GM12878 (cell line): ENCODE measurements around the gene GYS2. TPM values are rescaled to one million over a fixed set of nuclear protein-coding genes. Genes with fewer than 3 reads are reported as not detected.

ENCODE experiments used
- ATAC-seq: fragments of 200-7000 bp; cut with Tn5 transposase; 3 replicates; pipeline ENCODE4 v1.9.1; 2020; ENCODE audit warnings: mild to moderate bottlenecking, moderate library complexity
- BruUV-seq: library from RNA; stranded (reverse); fragments of 400-500 nt; replicated peaks from 2 replicates; lab custom pipeline; 2021; lab: Mats Ljungman, UMichigan
- CTCF ChIA-PET: fragments of 300-600 bp; sonication (Branson Sonifier 250); formaldehyde crosslinking; extraction: SDS; loops from one replicate; lab custom pipeline; 2021; ENCODE audit warnings: inconsistent platforms; lab: Yijun Ruan, JAX
- POLR2A ChIA-PET: fragments of 350-600 bp; formaldehyde crosslinking; extraction: SDS; loops from one replicate; lab custom pipeline; 2021; ENCODE audit warnings: inconsistent platforms; lab: Charles Lee
- RAD21 ChIA-PET: fragments of 300-600 bp; sonication (Branson Sonifier 250); formaldehyde crosslinking; loops from one replicate; lab custom pipeline; 2023; ENCODE audit warnings: antibody characterized with exemption; ENCODE audit not compliant: unreplicated experiment; lab: Charles Lee
- SMC1A ChIA-PET: fragments of 300-600 bp; sonication (Branson Sonifier 250); formaldehyde crosslinking; loops from one replicate; lab custom pipeline; 2023; ENCODE audit not compliant: unreplicated experiment, uncharacterized antibody; lab: Charles Lee
- DNase-seq: peaks from one replicate; pipeline ENCODE4 v3.0.0-alpha.2; 2011; ENCODE audit warnings: low read depth, low spot score
- FAIRE-seq: peaks from 3 replicates; lab custom pipeline; 2011; peaks lifted over from hg19 to GRCh38; lab: Jason Lieb, UNC
- H2AFZ ChIP-seq: 2 replicates; pipeline ENCODE4 v1.6.0; 2011; ENCODE audit warnings: low read depth, low read length, control low read depth; ENCODE audit not compliant: control insufficient read depth
- H3K27ac ChIP-seq: 2 replicates; pipeline ENCODE4 v1.5.1; 2011; ENCODE audit warnings: control low read depth; ENCODE audit not compliant: control insufficient read depth, insufficient read depth
- H3K27me3 ChIP-seq, 2 experiments: replicated peaks in 1 of 2; 2 replicates each; pipeline versions ENCODE4 v1.6.0 to v1.6.1; 2011; ENCODE audit warnings: low read length in 1 of 2; ENCODE audit not compliant: control insufficient read depth in 2 of 2, insufficient read depth in 2 of 2
- H3K36me3 ChIP-seq, 2 experiments: 2 replicates each; pipeline ENCODE4 v1.5.1; 2011; ENCODE audit warnings: low read length in 1 of 2; ENCODE audit not compliant: control insufficient read depth in 2 of 2, insufficient read depth in 2 of 2
- H3K4me1 ChIP-seq: 2 replicates; pipeline ENCODE4 v1.6.1; 2011; ENCODE audit warnings: mild to moderate bottlenecking, low read length, moderate library complexity, mixed read lengths; ENCODE audit not compliant: control insufficient read depth, insufficient read depth
- H3K4me2 ChIP-seq: 2 replicates; pipeline ENCODE4 v1.6.0; 2011; ENCODE audit warnings: control low read depth; ENCODE audit not compliant: control insufficient read depth, insufficient read depth
- H3K4me3 ChIP-seq: fragments of 200-600 bp; sonication (generic); 2 replicates; pipeline ENCODE4 v1.5.1; 2016
- H3K79me2 ChIP-seq: 2 replicates; pipeline ENCODE4 v1.6.0; 2011; ENCODE audit warnings: low read length; ENCODE audit not compliant: control insufficient read depth, insufficient read depth
- H3K9ac ChIP-seq: 2 replicates; pipeline ENCODE4 v1.8.0; 2011; ENCODE audit warnings: low read length, control low read depth, mixed read lengths; ENCODE audit not compliant: control insufficient read depth, insufficient read depth
- H3K9me3 ChIP-seq: replicated peaks from 3 replicates; pipeline ENCODE4 v1.5.1; 2011; ENCODE audit warnings: mild to moderate bottlenecking, low read length; ENCODE audit not compliant: control insufficient read depth, insufficient read depth
- H4K20me1 ChIP-seq: 2 replicates; pipeline ENCODE4 v1.6.0; 2011; ENCODE audit not compliant: control insufficient read depth, insufficient read depth
- RAD21 ChIP-seq: IDR thresholded peaks from 2 replicates; pipeline ENCODE4 v1.6.1; 2011; ENCODE audit warnings: mild to moderate bottlenecking, low read depth, low read length, moderate library complexity; ENCODE audit not compliant: insufficient read depth
- SMC3 ChIP-seq: IDR thresholded peaks from 2 replicates; pipeline ENCODE4 v1.6.1; 2011; ENCODE audit warnings: low read length, improper control_type of control experiment, borderline replicate concordance
- ZNF207 ChIP-seq: fragments of 450-650 bp; IDR thresholded peaks from 2 replicates; pipeline ENCODE4 v1.6.1; 2014; ENCODE audit warnings: antibody characterized with exemption, mild to moderate bottlenecking, borderline replicate concordance
- WGBS: methylation state at CpG from one replicate; pipeline ENCODE4 v1.1.6; 2016; ENCODE audit warnings: low lambda C conversion rate; ENCODE audit not compliant: insufficient replicate concordance, insufficient coverage; ENCODE audit errors: missing lambda C conversion rate; 5-methylcytosine and 5-hydroxymethylcytosine counted together
- in situ Hi-C: fragments of 300-500 bp; cut with MboI; formaldehyde crosslinking; loops from 9 replicates; pipeline ENCODE4 v1.14.3; 2018; ENCODE audit warnings: mixed read lengths
- intact Hi-C: fragments of 100-400 bp; cut with micrococcal nuclease; formaldehyde crosslinking; loops from one replicate; pipeline ENCODE4 v1.14.2; 2022; ENCODE audit not compliant: unreplicated experiment
- polyA plus RNA-seq, 11 experiments: library from polyadenylated mRNA; depleted of rRNA in 4 of 11; unstranded in 6 of 11; stranded (reverse) in 5 of 11; fragments of >200 nt; fragmentation: Nextera tagmentation in 4 of 11; fragmentation: Illumina TruSeq in 1 of 11; extraction: Ambion mirVana in 4 of 11; extraction: Trizol in 1 of 11; gene quantifications; 1 replicate in 1 of 11; 2 replicates in 10 of 11; pipeline versions ENCODE4 v1.2.1 to v1.2.3, GENCODE V29; 2011 to 2016; ENCODE audit warnings: inconsistent platforms in 2 of 11, missing spikeins in 2 of 11, low read depth in 1 of 11
- total RNA-seq, 4 experiments: library from RNA; depleted of rRNA in 3 of 4; stranded (reverse); fragments of >200 nt in 3 of 4; fragmentation: Illumina TruSeq in 1 of 4; extraction: Trizol in 1 of 4; gene quantifications; 2 replicates each; pipeline versions ENCODE4 v1.2.1 to v1.2.3, GENCODE V29; 2013 to 2021
- TF ChIP-seq, protein P1 (sequence below): fragments of 450-650 bp; IDR thresholded peaks from 2 replicates; pipeline ENCODE4 v1.6.1; 2017; ENCODE audit warnings: mild to moderate bottlenecking, moderate library complexity
- TF ChIP-seq, protein P2 (sequence below), 3 experiments: IDR thresholded peaks in 2 of 3; conservative IDR thresholded peaks in 1 of 3; 2 replicates each; pipeline ENCODE4 v1.5.1; 2011; ENCODE audit warnings: low read depth in 3 of 3, low read length in 3 of 3, mild to moderate bottlenecking in 3 of 3, control low read depth in 2 of 3, moderate library complexity in 2 of 3, inconsistent platforms in 1 of 3, mixed read lengths in 1 of 3; ENCODE audit not compliant: control insufficient read depth in 2 of 3, insufficient read depth in 1 of 3; ENCODE audit errors: extremely low read depth in 1 of 3
- TF ChIP-seq, protein P3 (sequence below): IDR thresholded peaks from 2 replicates; pipeline ENCODE4 v1.6.1; 2011; ENCODE audit warnings: mild to moderate bottlenecking, low read depth, low read length, moderate library complexity; ENCODE audit not compliant: insufficient replicate concordance

Gene GYS2
- total and polyA plus RNA-seq, 10 of the 15 experiments (the other 5 are each of a cell fraction or from before 2014, with no cell fraction given), result not detected

DNA sequence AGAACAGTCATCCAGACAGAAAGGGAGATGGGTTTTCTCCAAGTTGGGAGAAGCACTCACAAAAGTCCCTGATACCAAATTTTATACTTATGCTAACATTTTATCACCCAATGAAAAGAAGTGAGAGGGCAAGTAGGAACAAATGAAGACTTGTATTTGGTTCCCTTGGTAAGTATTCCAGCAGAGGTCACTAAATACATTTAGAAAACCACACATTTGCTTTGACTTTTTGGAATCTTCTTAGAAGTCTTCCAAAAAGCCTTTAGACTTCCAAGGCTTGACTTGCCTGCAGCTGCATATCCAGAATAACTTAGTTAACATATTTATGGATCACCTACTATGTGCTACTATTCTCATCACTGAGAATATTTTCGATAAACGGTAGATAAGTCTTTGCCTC is 3.1 kb upstream of the GYS2 start:
- no peaks in the 10 kb centered on the region for H4K20me1 ChIP-seq
- no peaks in the 10 kb centered on the region for H3K79me2 ChIP-seq
- BruUV-seq, result no TSS peak
- no peak overlapping the region for H3K9ac ChIP-seq
- 0 out of 2 replicates have a peak, but pooled peaks have one; percentile 36 for TF ChIP-seq RAD21
- TF ChIP-seq, protein P1, sequence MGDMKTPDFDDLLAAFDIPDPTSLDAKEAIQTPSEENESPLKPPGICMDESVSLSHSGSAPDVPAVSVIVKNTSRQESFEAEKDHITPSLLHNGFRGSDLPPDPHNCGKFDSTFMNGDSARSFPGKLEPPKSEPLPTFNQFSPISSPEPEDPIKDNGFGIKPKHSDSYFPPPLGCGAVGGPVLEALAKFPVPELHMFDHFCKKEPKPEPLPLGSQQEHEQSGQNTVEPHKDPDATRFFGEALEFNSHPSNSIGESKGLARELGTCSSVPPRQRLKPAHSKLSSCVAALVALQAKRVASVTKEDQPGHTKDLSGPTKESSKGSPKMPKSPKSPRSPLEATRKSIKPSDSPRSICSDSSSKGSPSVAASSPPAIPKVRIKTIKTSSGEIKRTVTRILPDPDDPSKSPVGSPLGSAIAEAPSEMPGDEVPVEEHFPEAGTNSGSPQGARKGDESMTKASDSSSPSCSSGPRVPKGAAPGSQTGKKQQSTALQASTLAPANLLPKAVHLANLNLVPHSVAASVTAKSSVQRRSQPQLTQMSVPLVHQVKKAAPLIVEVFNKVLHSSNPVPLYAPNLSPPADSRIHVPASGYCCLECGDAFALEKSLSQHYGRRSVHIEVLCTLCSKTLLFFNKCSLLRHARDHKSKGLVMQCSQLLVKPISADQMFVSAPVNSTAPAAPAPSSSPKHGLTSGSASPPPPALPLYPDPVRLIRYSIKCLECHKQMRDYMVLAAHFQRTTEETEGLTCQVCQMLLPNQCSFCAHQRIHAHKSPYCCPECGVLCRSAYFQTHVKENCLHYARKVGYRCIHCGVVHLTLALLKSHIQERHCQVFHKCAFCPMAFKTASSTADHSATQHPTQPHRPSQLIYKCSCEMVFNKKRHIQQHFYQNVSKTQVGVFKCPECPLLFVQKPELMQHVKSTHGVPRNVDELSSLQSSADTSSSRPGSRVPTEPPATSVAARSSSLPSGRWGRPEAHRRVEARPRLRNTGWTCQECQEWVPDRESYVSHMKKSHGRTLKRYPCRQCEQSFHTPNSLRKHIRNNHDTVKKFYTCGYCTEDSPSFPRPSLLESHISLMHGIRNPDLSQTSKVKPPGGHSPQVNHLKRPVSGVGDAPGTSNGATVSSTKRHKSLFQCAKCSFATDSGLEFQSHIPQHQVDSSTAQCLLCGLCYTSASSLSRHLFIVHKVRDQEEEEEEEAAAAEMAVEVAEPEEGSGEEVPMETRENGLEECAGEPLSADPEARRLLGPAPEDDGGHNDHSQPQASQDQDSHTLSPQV, result no peak
- TF ChIP-seq, protein P2, sequence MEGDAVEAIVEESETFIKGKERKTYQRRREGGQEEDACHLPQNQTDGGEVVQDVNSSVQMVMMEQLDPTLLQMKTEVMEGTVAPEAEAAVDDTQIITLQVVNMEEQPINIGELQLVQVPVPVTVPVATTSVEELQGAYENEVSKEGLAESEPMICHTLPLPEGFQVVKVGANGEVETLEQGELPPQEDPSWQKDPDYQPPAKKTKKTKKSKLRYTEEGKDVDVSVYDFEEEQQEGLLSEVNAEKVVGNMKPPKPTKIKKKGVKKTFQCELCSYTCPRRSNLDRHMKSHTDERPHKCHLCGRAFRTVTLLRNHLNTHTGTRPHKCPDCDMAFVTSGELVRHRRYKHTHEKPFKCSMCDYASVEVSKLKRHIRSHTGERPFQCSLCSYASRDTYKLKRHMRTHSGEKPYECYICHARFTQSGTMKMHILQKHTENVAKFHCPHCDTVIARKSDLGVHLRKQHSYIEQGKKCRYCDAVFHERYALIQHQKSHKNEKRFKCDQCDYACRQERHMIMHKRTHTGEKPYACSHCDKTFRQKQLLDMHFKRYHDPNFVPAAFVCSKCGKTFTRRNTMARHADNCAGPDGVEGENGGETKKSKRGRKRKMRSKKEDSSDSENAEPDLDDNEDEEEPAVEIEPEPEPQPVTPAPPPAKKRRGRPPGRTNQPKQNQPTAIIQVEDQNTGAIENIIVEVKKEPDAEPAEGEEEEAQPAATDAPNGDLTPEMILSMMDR (IDR thresholded peaks at IDR 0.05 in 2 of 3, conservative IDR thresholded peaks at IDR 0.05 in 1 of 3; ENCODE audit: control insufficient read depth in 2 of 3, extremely low read depth in 1 of 3, insufficient read depth in 1 of 3, low read depth in 3 of 3, low read length in 3 of 3), result peak in 2 of 3 experiments; percentile 13 to 33; a peak in 3 of 6 replicates
- TF ChIP-seq SMC3, result peak; percentile 18; the same call in 1 of the 2 replicates
- TF ChIP-seq, protein P3, sequence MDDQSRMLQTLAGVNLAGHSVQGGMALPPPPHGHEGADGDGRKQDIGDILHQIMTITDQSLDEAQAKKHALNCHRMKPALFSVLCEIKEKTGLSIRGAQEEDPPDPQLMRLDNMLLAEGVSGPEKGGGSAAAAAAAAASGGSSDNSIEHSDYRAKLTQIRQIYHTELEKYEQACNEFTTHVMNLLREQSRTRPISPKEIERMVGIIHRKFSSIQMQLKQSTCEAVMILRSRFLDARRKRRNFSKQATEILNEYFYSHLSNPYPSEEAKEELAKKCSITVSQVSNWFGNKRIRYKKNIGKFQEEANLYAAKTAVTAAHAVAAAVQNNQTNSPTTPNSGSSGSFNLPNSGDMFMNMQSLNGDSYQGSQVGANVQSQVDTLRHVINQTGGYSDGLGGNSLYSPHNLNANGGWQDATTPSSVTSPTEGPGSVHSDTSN, result no peak
- no peak for TF ChIP-seq ZNF207
- POLR2A ChIA-PET, result no interaction called here
- DNase-seq, result no peak
- CTCF ChIA-PET, result no interaction called here
- RAD21 ChIA-PET, result no interaction called here
- no peaks in the 10 kb centered on the region for H3K27me3 ChIP-seq
- no peaks in the 10 kb centered on the region for H3K4me1 ChIP-seq
- no peak overlapping the region for H3K4me2 ChIP-seq
- no peak for FAIRE-seq
- in situ Hi-C loops (no loop called here), intact Hi-C loops (loop anchor here (1.0 kb wide), 1 partner anchor 73 kb away; no protein-coding TSS in a partner anchor)
- H3K9me3 ChIP-seq, result no peaks in the 10 kb centered on the region
- no peak overlapping the region for H3K27ac ChIP-seq
- H2AFZ ChIP-seq, result no peak overlapping the region
- SMC1A ChIA-PET, result no interaction called here
- no peak overlapping the region for H3K4me3 ChIP-seq
- no peaks in the 10 kb centered on the region for H3K36me3 ChIP-seq
- no peak for ATAC-seq
- WGBS, result 89% methylated on average over 2 of the region's 2 CpGs
